Breast epithelium (tissue), 4 donors: ENCODE results near the gene IL1R2. TPM values are rescaled to one million over a fixed set of nuclear protein-coding genes. Genes with fewer than 3 reads are reported as not detected.

ENCODE experiments used
- DNase-seq, 2 donors: peaks; one replicate each; pipeline ENCODE4 v3.0.0-alpha.2; 2019; ENCODE audit warnings: low spot score in 2 of 2
- H3K27ac ChIP-seq, 2 donors: fragments of 200-600 bp; sonication (generic) in 1 of 2; one replicate each; pipeline ENCODE4 v1.5.1; 2016 to 2019; ENCODE audit warnings: mild to moderate bottlenecking in 1 of 2
- H3K27me3 ChIP-seq, 2 donors: fragments of 200-600 bp; sonication (generic) in 1 of 2; one replicate each; pipeline versions ENCODE4 v1.5.1 to v1.6.0; 2017 to 2019; ENCODE audit warnings: control low read depth in 1 of 2, mild to moderate bottlenecking in 1 of 2
- H3K36me3 ChIP-seq: fragments of 200-600 bp; one replicate; pipeline ENCODE4 v1.5.1; 2019
- H3K4me1 ChIP-seq, 2 donors: fragments of 200-600 bp; sonication (generic); one replicate each; pipeline ENCODE4 v1.5.1; 2016 to 2019; ENCODE audit warnings: control low read depth in 1 of 2
- H3K4me3 ChIP-seq, 3 donors: fragments of 200-600 bp; sonication (generic); 1 replicate in 2 of 3; 2 replicates in 1 of 3; pipeline ENCODE4 v1.5.1; 2016 to 2019; ENCODE audit warnings: mild to moderate bottlenecking in 3 of 3, moderate library complexity in 2 of 3
- H3K9me3 ChIP-seq, 2 donors: fragments of 200-600 bp; sonication (generic) in 1 of 2; one replicate each; pipeline ENCODE4 v1.5.1; 2016 to 2019; ENCODE audit warnings: control low read depth in 1 of 2
- CTCF ChIP-seq, 3 donors: fragments of 450-650 bp; IDR thresholded peaks; one replicate each; pipeline ENCODE4 v1.5.1; 2016 to 2017; ENCODE audit warnings: antibody characterized with exemption in 3 of 3, mild to moderate bottlenecking in 3 of 3, moderate library complexity in 3 of 3
- POLR2A ChIP-seq: fragments of 450-650 bp; IDR thresholded peaks from one replicate; pipeline ENCODE4 v1.6.1; 2016; ENCODE audit warnings: antibody characterized with exemption, mild to moderate bottlenecking, moderate library complexity
- POLR2AphosphoS5 ChIP-seq, 3 donors: sonication (generic); formaldehyde crosslinking; IDR thresholded peaks; one replicate each; pipeline ENCODE4 v1.6.1; 2017; ENCODE audit warnings: antibody characterized with exemption in 3 of 3
- intact Hi-C: fragments of 100-400 bp; cut with DNase I; formaldehyde crosslinking; loops from one replicate; pipeline ENCODE4 v1.15.1; 2023; ENCODE audit warnings: low total_unique reads
- total RNA-seq, 3 donors: library from RNA; depleted of rRNA; stranded (reverse); fragments of >200 nt; gene quantifications; one replicate each; pipeline ENCODE4 v1.1.0, GENCODE V29; 2016

Gene IL1R2
- total RNA-seq, 3 donors from 2014 or later = 8.2 to 9.8 (median 8.2) TPM

DNA sequence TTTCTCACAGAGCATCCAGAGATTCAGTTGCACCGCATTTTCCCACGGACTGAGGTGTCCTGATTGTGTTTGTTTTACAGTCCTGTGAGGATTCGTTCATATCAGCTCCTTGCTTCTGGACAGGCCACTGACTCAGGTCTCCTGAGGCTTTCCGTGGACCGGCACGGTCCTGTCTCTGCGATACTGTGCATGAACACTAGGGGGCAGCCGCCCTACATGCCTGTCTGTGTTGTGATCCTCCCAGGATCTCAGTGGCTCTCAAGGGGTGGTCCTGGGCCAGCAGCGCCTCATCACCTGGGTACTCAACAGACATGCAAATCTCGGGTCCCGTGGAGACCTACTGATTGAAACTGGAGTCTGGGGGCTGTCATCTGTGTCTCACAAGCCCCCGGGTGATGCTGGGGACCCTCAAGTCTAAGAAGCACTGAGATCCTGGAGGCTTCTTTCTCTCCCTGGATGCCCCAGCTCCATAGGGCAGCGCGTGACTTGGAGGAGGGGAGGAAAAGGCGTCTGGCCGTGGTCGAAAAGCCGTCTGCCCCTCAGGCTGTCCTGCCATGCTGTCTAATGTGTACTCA, 28.9 kb downstream of the IL1R2 start:
- TF ChIP-seq POLR2A = no peak
- peak; percentile 96 to 98 (median 98) for TF ChIP-seq CTCF (IDR thresholded peaks at IDR 0.05)
- TF ChIP-seq POLR2AphosphoS5 (IDR thresholded peaks at IDR 0.05) = peak; percentile 52 to 90 (median 78)
- intact Hi-C loops = no loop called here
- peaks cover 0 to 17% of the 10 kb centered on the region in 2 donors for H3K4me1 ChIP-seq
- no peaks in the 10 kb centered on the region for H3K36me3 ChIP-seq
- H3K9me3 ChIP-seq = no peaks in the 10 kb centered on the region
- H3K27me3 ChIP-seq = no peaks in the 10 kb centered on the region
- H3K27ac ChIP-seq = no peak overlapping the region
- H3K4me3 ChIP-seq = peak overlapping the region in 1 of 3 donors; percentile 3
- peak; percentile 80 to 89 for DNase-seq

GRCh38 chr2:102021779-102022178, 30.0 kb downstream of the IL1R2 start:
- H3K27ac ChIP-seq = peak overlapping the region in 1 of 2 donors; percentile 74
- H3K27me3 ChIP-seq = no peaks in the 10 kb centered on the region
- H3K4me3 ChIP-seq = no peak overlapping the region
- peaks cover 0 to 17% of the 10 kb centered on the region in 2 donors for H3K4me1 ChIP-seq
- no peaks in the 10 kb centered on the region for H3K9me3 ChIP-seq
- intact Hi-C loops = no loop called here
- H3K36me3 ChIP-seq = no peaks in the 10 kb centered on the region
- TF ChIP-seq POLR2A (no peak), POLR2AphosphoS5 (IDR thresholded peaks at IDR 0.05) (no peak), CTCF (IDR thresholded peaks at IDR 0.05) (no peak)
- no peak for DNase-seq

DNA sequence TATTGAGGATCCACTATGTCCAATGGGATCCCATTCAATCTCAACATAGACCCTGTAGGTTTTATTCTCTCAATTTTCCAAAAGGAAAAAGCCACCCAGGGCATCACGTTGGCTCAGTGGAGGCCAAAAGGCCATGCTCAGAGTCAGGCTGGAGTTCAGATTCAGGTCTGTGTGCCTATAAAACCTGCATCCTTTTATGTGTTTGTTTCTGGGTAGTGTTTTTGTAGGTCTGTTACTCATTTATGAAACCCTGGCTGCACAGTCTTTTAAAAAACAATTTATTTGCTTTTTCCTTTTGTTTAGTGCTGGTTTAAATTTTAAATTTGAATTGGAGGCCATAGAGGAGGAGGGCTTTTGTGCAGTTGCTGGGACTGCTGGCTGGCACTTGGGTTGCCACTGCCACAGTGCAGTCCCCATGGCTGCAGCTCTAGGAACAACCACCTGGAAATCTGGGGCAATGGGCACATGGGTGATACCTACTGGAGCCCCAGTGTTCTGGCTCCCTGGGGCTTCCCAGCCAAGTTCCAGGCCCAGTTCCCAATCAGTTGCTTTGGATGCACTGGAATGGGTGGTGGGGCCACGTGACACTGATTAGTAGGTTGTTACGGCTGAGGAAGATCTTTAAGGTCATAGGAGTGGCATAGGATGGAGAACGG, 31.3 kb downstream of the IL1R2 start:
- intact Hi-C loops = no loop called here
- TF ChIP-seq POLR2A = no peak
- TF ChIP-seq POLR2AphosphoS5 (IDR thresholded peaks at IDR 0.05) = no peak
- no peak for TF ChIP-seq CTCF (IDR thresholded peaks at IDR 0.05)
- H3K4me1 ChIP-seq = peaks cover 8 to 17% of the 10 kb centered on the region in 2 donors
- DNase-seq = no peak
- no peaks in the 10 kb centered on the region for H3K9me3 ChIP-seq
- no peaks in the 10 kb centered on the region for H3K36me3 ChIP-seq
- H3K27me3 ChIP-seq = no peaks in the 10 kb centered on the region
- H3K4me3 ChIP-seq = no peak overlapping the region
- peak overlapping the region in 1 of 2 donors; percentile 74 for H3K27ac ChIP-seq

DNA sequence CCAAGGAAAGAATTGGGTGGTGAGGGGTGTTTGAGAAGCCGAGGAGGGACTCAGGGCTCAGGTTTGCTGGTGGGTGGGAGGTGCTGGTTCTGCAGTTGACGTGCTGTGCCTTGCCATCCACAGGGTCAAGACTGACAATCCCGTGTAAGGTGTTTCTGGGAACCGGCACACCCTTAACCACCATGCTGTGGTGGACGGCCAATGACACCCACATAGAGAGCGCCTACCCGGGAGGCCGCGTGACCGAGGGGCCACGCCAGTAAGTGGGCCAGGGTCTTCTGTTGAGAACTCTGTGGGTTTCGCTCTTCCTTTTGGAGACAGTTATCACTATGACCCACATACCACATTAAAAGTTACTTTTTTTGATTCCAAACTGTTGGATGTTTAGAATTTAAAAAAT, 32.6 kb downstream of the IL1R2 start:
- Histone ChIP-seq H3K27me3 (no peaks in the 10 kb centered on the region), H3K36me3 (no peaks in the 10 kb centered on the region), H3K27ac (peak overlapping the region; percentile 81 to 93), H3K9me3 (no peaks in the 10 kb centered on the region), H3K4me3 (no peak overlapping the region), H3K4me1 (peaks cover 9 to 17% of the 10 kb centered on the region in 2 donors)
- intact Hi-C loops = no loop called here
- TF ChIP-seq CTCF (IDR thresholded peaks at IDR 0.05) (no peak), POLR2A (no peak), POLR2AphosphoS5 (IDR thresholded peaks at IDR 0.05) (no peak)
- DNase-seq = no peak

- intact Hi-C loops = no loop called here
- Histone ChIP-seq H3K9me3 (no peaks in the 10 kb centered on the region), H3K4me3 (no peak overlapping the region), H3K4me1 (peaks cover 9 to 17% of the 10 kb centered on the region in 2 donors), H3K36me3 (no peaks in the 10 kb centered on the region), H3K27ac (peak overlapping the region; percentile 81 to 93), H3K27me3 (no peaks in the 10 kb centered on the region)
- TF ChIP-seq CTCF (IDR thresholded peaks at IDR 0.05) (no peak), POLR2A (no peak), POLR2AphosphoS5 (IDR thresholded peaks at IDR 0.05) (no peak)
- DNase-seq = no peak
These were observed 33.3 kb downstream of the IL1R2 start for GRCh38 chr2:102025016-102025501.
